GM12801 (cell line): Measurements from ENCODE around the gene FAM222A.

Source experiments
- CTCF ChIP-seq: IDR thresholded peaks from one replicate; pipeline ENCODE4 v1.5.1; 2011; ENCODE audit warnings: control low read depth; ENCODE audit not compliant: insufficient read length; ENCODE audit errors: extremely low read depth

FAM222A gene

GRCh38 chr12:109758426-109759420, 45.1 kb downstream of the FAM222A start:
- TF ChIP-seq CTCF = no peak

GRCh38 chr12:109759595-109759994, 46.0 kb downstream of the FAM222A start:
- TF ChIP-seq CTCF = no peak

GRCh38 chr12:109760031-109760929, 46.7 kb downstream of the FAM222A start:
- no peak for TF ChIP-seq CTCF

- no peak for TF ChIP-seq CTCF
These were observed 47.6 kb downstream of the FAM222A start for GRCh38 chr12:109760930-109761921.

GRCh38 chr12:109762071-109762672, 48.5 kb downstream of the FAM222A start:
- no peak for TF ChIP-seq CTCF

- TF ChIP-seq CTCF = no peak
These were observed 49.1 kb downstream of the FAM222A start for GRCh38 chr12:109762673-109763191.
